ENCODE data around the gene ST3GAL3. TPM values are rescaled to one million over a fixed set of nuclear protein-coding genes. Genes with fewer than 3 reads are reported as not detected.
A peak's percentile ranks its signal among the peaks of the same experiment; 100 is the strongest.

ST3GAL3 gene
- total RNA-seq, 1 experiment from 2014 or later: 8.3 TPM

DNA sequence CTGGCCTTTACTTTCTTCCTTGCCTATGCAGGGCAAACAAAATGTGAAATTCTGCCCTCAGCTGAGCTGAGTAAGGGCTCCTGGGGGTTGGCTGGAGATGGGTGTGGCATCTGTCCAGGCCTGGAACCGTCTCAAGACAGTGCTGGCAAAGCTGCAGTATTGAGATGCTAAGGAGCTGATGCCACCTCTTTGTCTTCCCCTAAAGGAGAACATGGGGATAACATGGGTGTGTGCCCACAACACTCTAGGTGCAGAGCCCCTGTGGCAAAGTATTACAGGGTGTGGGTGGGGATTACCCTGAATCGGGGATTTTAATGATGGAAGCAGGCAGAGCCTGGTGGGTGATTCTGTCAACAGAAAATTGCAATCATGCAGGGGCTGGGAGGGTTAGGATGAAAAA lies 2.5 kb upstream of the ST3GAL3 start:
- Histone ChIP-seq H4K5ac (ENCODE audit: insufficient read length, low read depth, low read length) (no peak overlapping the region), H2BK15ac (ENCODE audit: low read depth, low read length) (no peak overlapping the region), H2AK5ac (ENCODE audit: insufficient read length, low read length) (no peak overlapping the region), H3K23ac (ENCODE audit: insufficient read length, low read depth, low read length) (no peak overlapping the region), H2BK5ac (ENCODE audit: insufficient read length, low read length) (no peak overlapping the region), H3K9ac (ENCODE audit: extremely low read depth, insufficient read length, low read length) (no peak overlapping the region), H3K23me2 (ENCODE audit: insufficient read length, low read depth, low read length, poor library complexity, severe bottlenecking) (peaks cover 7% of the 10 kb centered on the region), H3K79me1 (ENCODE audit: insufficient read depth, low read depth, low read length, poor library complexity, severe bottlenecking) (no peaks in the 10 kb centered on the region), H3K14ac (ENCODE audit: insufficient read depth, low read length) (no peak overlapping the region), H3K4me2 (ENCODE audit: insufficient read depth, insufficient read length, low read length) (no peak overlapping the region), H3K9me3 (ENCODE audit: control insufficient read depth, low read depth, low read length) (no peaks in the 10 kb centered on the region), H2AFZ (ENCODE audit: low read length) (no peak overlapping the region), H3K18ac (ENCODE audit: insufficient read length, low read depth, low read length) (no peak overlapping the region), H2BK120ac (ENCODE audit: low read depth, low read length, poor library complexity, severe bottlenecking) (no peak overlapping the region), H2BK12ac (ENCODE audit: insufficient read length, low read depth, low read length) (no peak overlapping the region), H4K91ac (ENCODE audit: insufficient read length, low read depth, low read length) (no peak overlapping the region), H3K27me3 (ENCODE audit: insufficient read depth, low read length) (no peaks in the 10 kb centered on the region), H2BK20ac (ENCODE audit: low read depth, low read length, poor library complexity, severe bottlenecking) (no peak overlapping the region), H3K27ac (ENCODE audit: insufficient read length, low read depth, low read length) (no peak overlapping the region), H3K79me2 (ENCODE audit: insufficient read depth, low read length) (no peaks in the 10 kb centered on the region), H3T11ph (ENCODE audit: low read length) (no peak overlapping the region), H3K4me1 (ENCODE audit: insufficient read depth, low read length) (no peaks in the 10 kb centered on the region; the same call in 1 of the 2 replicates), H4K20me1 (ENCODE audit: control insufficient read depth, insufficient read depth, insufficient read length) (no peaks in the 10 kb centered on the region), H4K8ac (replicated peaks; ENCODE audit: insufficient read length, low read depth, low read length) (no peak overlapping the region), H3K56ac (ENCODE audit: insufficient read length, low read depth, low read length) (no peak overlapping the region), H3K4ac (ENCODE audit: low read depth, low read length) (no peak overlapping the region)
- TF ChIP-seq, protein P1, sequence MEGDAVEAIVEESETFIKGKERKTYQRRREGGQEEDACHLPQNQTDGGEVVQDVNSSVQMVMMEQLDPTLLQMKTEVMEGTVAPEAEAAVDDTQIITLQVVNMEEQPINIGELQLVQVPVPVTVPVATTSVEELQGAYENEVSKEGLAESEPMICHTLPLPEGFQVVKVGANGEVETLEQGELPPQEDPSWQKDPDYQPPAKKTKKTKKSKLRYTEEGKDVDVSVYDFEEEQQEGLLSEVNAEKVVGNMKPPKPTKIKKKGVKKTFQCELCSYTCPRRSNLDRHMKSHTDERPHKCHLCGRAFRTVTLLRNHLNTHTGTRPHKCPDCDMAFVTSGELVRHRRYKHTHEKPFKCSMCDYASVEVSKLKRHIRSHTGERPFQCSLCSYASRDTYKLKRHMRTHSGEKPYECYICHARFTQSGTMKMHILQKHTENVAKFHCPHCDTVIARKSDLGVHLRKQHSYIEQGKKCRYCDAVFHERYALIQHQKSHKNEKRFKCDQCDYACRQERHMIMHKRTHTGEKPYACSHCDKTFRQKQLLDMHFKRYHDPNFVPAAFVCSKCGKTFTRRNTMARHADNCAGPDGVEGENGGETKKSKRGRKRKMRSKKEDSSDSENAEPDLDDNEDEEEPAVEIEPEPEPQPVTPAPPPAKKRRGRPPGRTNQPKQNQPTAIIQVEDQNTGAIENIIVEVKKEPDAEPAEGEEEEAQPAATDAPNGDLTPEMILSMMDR (conservative IDR thresholded peaks at IDR 0.05): peak; percentile 32; the same call in 2 of the 3 replicates
- no CpG with 5 or more reads among the region's 2 CpGs for WGBS (ENCODE audit: extremely low coverage, insufficient read length, low lambda C conversion rate)
- DNase-seq: no peak
- H3K9me3 Mint-ChIP-seq: no peaks in the 10 kb centered on the region
- H3K27me3 Mint-ChIP-seq (ENCODE audit: low read depth): no peaks in the 10 kb centered on the region; the same call in 1 of the 2 replicates
- H3K36me3 Mint-ChIP-seq (ENCODE audit: insufficient read depth in 1 of 3, low read depth in 3 of 3): peaks cover 27 to 61% (median 50%) of the 10 kb centered on the region in 3 experiments
- no peak overlapping the region; a peak in 1 of 5 replicates for H3K4me3 Mint-ChIP-seq
- peak overlapping the region in 1 of 3 experiments; percentile 44; a peak in 2 of 7 replicates for H3K27ac Mint-ChIP-seq
- peaks cover 24 to 38% of the 10 kb centered on the region in 2 experiments for H3K4me1 Mint-ChIP-seq
